ENCODE measurements around the gene HIVEP3.
A peak's percentile ranks its signal among the peaks of the same experiment; 100 is the strongest.

The HIVEP3 gene

DNA sequence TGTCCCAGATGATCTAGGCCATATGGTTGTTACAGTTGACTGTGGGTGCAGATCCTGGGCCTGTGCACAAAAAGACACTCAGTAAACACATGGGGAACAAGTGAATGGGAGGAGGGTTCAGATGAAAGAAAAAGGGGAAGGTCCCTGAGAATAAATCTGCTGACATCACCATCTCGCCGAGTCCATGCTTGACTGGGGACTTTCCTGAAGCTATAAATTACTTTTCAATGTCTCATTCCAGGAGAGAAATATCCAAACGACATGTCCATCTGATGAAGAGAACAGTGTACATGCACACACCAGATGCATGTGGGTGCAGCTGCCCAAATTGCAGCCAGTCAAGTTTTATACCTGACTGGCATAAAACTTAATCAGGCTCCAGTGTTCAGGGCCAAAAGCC lies 109.0 kb downstream of the HIVEP3 start:
- DNase-seq, result no peak

DNA sequence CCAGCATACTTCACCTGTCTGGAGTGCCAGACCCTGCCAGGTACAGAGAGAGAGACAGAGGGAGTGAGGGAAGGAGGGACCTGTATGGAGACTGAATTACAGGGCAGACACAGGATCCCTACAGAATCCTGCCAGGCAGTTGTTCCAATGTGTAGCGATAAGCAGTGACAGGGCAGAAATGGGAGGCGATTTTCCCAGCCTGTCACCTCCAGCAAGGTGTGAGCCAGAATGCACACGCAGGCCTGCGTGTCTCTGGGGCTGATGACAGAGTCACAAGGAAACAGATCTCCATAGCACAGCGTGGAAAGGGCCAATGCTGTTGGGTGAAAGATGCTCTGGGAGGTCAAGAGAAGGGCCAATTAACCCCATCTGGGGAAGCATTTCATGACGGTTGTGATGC lies 111.3 kb downstream of the HIVEP3 start:
- no peak for DNase-seq

DNA sequence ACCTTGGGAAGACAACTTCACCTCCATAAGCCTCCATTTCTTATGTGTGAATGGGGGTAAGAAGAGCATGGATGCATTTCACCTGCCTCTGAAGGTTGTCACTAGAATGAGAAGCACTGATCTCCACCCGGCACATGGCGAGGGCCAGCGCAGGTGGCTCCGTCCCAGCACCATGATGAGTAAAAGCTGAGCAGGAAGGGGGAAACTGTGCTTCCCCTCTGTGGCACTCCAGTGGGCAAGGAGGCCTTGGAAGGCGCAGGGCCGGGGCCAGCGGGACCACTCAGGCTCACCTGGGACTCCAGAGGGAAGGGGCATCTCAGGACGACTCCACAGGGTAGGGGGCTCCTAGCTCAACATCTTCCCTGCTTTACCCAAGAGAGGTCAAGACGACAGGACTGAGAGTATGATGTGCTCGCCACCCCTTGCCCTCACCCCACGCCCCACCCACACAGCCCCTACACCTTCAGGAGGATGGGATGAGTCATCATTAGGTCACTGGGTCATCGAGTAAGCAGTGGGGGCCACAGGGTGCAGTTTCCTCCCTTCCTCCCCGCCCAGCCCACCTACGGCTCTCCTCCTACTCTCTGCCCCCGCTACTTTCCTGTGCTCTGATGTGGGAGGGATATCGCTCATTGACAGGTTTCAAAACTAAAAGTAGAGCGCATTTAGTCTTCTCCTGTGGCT lies 112.1 kb downstream of the HIVEP3 start:
- peak; percentile 49 for DNase-seq

DNA sequence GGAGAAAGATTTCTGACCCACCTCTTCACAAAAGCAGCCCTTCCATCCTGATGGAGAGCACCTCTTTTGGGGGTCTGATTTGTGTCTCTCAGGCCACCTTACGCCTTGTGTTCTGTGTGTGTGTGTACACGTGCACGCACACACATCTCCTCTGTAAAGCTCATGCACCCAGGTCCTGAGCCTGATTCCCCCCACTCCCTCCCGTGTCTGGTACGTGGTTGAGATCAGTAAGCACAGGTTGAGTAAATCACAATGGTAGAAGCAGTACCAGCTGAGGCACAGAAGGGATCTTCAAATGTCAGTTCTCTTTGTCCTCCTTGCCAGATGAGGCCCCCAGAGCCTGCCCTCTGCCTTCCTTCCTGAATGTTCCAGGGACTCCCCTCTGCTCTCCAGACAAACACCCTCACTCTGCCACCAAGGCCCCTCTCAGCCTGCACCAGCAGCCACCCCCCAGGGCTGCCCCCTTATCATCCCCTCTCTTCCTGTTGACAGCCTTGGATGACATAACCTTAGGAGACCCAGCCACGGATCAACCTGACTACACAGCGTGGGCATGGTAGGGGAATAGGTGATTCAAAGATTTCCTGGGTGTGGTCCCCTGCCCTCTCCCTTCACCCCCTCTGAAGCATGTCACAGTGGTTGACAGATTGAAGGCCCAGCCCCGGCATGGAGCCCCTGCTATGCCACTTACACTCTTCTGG lies 112.8 kb downstream of the HIVEP3 start:
- no peak for DNase-seq

GRCh38 chr1:41804176-41804575 lies 114.5 kb downstream of the HIVEP3 start:
- peak; percentile 26 for DNase-seq

DNA sequence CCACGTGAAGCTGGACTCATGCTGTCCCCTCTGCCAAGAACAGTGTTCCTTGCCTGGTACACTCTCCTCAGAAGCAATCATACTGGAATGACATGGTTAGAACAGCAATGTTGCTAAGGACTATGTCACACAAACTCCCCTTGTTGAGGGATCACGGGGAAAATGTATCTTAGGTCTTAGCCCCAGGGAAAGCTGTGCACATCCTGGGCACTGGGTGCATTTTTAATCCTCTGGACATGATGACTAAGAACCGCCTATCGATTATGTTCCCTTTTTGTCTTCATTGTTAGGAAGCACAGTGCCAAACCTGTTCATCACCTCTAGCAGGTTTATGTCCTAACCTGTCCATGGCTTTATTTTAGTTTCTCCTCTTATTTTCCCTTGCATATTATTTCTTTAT lies 115.1 kb downstream of the HIVEP3 start:
- no peak for DNase-seq

GRCh38 chr1:41802532-41803501 lies 115.9 kb downstream of the HIVEP3 start:
- DNase-seq, result peak; percentile 70

DNA sequence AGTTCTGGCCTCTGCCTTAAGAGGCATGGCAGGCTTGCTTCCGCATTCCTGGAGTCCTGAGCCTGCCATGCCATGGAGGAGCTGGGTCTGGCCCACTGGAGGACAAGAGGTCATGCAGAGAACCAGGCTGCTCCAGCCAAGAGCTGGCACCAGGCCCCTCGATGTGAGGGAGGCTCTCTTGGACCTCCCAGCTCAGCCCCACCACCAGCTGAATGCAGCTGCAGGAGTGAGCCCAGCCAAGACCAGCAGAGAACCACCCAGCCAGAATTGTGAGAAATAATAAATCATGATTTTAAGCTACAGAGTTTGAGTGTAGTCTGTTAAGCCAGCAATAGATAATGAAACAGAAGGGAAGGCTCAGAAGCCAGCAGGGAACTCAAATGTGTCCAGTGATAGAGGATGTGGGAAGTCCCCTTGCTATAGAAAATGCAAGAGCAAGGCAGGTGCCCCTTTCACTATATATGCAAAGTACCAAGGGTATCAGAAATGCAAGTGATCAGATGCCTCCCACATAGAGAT lies 118.4 kb downstream of the HIVEP3 start:
- no peak for DNase-seq

GRCh38 chr1:41799723-41800122 lies 119.0 kb downstream of the HIVEP3 start:
- DNase-seq, result no peak

- no peak for DNase-seq
These were observed 119.5 kb downstream of the HIVEP3 start for GRCh38 chr1:41799205-41799604.

- DNase-seq, result no peak
These were observed 123.4 kb downstream of the HIVEP3 start for GRCh38 chr1:41795205-41795762.

DNA sequence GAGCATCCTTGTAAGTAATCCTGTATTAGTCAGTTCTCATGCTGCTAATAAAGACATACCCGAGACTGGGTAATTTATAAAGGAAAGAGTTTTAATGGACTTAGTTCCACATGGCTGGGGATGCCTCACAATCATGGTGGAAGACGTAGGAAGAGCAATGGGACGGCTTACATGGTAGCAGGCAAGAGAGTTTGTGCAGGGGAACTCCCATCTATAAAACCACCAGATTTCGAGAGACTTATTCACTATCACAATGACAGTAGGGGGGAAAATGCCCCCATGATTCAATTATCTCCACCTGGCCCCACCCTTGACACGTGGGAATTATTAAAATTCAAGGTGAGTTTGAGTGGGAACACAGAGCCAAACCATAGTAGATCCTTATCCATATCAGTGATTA lies 124.7 kb downstream of the HIVEP3 start:
- no peak for DNase-seq

DNA sequence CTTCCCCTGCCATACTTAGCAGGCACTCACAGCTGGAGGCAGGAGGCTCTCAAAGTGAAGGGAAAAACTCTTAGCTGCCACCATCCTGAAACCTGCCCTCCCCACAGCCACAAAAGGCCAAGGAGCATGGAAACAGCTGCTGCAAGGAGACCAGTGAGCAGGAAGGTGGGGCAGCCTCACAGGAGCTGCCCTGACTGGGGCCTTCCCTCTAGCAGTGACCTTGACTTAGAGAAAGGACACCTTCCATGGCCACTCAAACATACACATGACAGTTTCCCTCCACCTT lies 126.3 kb downstream of the HIVEP3 start:
- no peak for DNase-seq

DNA sequence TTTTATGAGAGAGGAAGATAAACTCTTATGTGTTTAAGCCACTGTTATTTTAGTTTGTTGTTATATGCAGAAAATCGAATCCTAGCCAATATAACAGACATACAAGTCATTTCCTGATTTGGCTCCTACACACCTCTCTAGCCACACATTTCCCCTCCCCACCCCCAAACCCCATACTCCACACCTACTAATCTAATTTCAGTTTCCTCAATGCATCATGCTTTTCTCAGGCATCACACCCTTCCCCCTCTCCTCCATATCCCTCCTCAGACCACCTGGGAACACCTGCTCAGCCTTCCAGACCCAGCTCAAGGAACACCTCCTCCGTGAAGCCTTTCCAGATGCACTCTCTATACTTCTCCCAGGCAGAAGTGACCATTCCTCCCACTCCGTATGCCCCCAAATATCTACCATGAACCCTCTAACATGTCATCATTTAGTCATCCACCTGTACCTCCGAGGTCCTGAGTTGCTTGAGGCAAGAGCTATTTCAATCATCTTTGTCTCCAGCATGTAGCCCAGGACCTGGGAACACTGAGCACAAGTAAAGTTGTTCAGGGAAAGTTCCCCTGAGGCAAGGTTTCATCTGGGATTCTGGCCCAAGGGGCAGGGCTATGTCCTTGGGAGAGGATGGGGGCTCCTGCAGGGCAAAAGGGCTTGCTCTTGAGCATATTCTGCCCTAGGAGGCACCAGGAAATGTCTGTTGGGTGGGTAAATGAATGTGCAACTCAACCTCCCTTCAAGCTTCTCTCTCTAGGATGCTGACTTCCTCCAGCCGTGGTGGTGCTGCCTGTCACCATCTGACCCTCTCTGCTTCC lies 126.8 kb downstream of the HIVEP3 start:
- DNase-seq, result no peak

GRCh38 chr1:41790351-41790750 lies 128.4 kb downstream of the HIVEP3 start:
- no peak for DNase-seq

- DNase-seq, result no peak
These were observed 128.9 kb downstream of the HIVEP3 start for GRCh38 chr1:41789661-41790330.

GRCh38 chr1:41788427-41788826 lies 130.3 kb downstream of the HIVEP3 start:
- no peak for DNase-seq

DNA sequence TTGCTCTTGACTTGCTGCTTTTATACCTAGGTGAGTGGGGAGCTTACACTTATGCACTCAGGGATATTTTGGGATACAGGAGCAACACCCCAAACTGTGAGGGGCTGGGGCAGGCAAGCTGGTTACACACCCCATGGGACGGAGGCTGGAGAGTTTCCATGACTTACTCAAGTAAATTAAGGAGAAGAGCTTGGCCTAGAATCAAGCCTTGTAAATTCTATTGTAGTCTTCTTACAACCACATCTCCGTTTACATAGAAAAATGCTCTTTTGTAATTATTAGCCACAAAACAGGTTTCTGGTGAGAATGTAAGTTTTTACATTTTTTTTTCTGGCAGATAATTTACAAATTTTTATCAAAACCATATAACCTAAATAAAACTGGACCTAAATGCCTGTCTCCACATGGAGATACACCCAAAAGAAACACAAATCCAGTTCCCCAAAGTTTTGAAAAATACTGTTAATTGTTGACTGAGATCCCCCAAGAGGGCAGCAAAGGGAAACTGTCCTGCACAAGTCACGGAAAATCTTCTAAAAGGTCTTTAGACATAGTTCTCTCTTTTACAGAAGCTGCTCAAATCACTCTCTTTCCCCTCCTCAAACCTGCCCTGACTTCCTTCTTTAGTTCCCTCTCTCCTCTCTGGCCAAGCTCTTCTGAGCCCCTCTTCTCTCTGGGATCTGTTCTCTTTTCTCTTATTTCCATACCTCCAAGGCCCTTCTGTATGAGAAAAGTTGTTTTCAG lies 134.0 kb downstream of the HIVEP3 start:
- DNase-seq, result no peak

DNA sequence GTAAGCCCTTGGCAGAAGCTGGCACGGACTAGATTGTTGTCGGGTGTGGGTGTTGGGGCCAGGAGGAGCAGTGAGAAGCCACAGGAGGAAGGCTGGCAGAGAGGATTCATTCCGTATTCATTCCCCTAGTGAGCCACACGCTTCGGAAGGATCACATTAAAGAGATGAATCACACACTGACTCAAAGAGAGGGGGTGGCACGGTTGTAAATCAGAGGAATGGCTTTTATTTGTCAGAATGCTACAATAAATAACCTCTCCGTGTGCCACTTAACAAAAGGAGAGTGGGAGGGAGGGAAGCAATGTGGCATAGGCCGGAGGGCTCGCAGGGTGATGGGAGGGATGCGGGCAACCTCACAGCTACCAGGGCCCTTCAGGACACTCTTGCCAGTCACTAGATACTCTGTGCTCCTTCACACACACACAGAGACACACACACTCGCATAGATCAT lies 135.5 kb downstream of the HIVEP3 start:
- DNase-seq, result peak; percentile 19

- DNase-seq, result no peak
These were observed 137.8 kb downstream of the HIVEP3 start for GRCh38 chr1:41780916-41781315.

DNA sequence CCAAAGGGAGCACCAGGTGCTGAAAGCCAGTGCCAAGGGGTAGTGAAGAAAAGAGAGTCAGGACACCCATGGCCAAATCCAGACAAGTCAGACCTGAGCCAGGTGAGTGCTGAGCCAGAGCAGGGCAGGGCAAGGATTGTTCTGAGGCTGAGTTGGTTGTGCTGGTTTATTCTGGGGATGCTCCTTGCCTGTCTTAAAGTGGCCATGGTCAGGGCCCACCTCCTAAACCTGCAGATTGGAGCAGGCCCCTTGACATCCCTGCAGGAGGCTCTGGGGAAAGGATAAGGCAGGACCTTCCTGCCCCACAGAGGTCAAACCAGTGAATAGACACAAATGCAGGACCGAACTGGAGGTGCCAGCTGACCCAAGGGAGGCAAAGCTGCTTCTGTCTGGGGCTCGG lies 138.4 kb downstream of the HIVEP3 start:
- DNase-seq, result no peak

Data from CD4-positive, alpha-beta T cell treated with Interferon gamma for 1 hour (primary cell).